GM18498 (cell line): Measurements from ENCODE around the gene MED13.
A peak's percentile ranks its signal among the peaks of the same experiment; 100 is the strongest.

Experiments used
- ATAC-seq: cut with Tn5 transposase; IDR thresholded peaks from one replicate; pipeline ENCODE4 v1.9.1; 2021; ENCODE audit warnings: mild to moderate bottlenecking, moderate library complexity; ENCODE audit not compliant: unreplicated experiment

The MED13 gene

GRCh38 chr17:62064791-62065563, at the start of gene MED13:
MED13 (minus strand) TSS chr17:62065278; CDS start chr17:62065205, 73 bp downstream.
- ATAC-seq, result peak; percentile 34

- ATAC-seq, result no peak
These were observed 47.2 kb upstream of the MED13 start for GRCh38 chr17:62112229-62112628.

- no peak for ATAC-seq
These were observed 46.6 kb upstream of the MED13 start for GRCh38 chr17:62111562-62112171.

GRCh38 chr17:62110923-62111484, 45.9 kb upstream of the MED13 start:
- ATAC-seq, result no peak

- ATAC-seq, result no peak
These were observed 44.8 kb upstream of the MED13 start for GRCh38 chr17:62109924-62110323.

GRCh38 chr17:62109378-62109902, 44.4 kb upstream of the MED13 start:
- peak; percentile 99 for ATAC-seq

GRCh38 chr17:62105861-62106260, 40.8 kb upstream of the MED13 start:
- ATAC-seq, result no peak

- no peak for ATAC-seq
These were observed 40.3 kb upstream of the MED13 start for GRCh38 chr17:62105357-62105756.

GRCh38 chr17:62101515-62101914, 36.4 kb upstream of the MED13 start:
- no peak for ATAC-seq

GRCh38 chr17:62101090-62101489, 36.0 kb upstream of the MED13 start:
- ATAC-seq, result no peak

GRCh38 chr17:62100055-62100454, 35.0 kb upstream of the MED13 start:
- ATAC-seq, result no peak

GRCh38 chr17:62099532-62099931, 34.5 kb upstream of the MED13 start:
- no peak for ATAC-seq

GRCh38 chr17:62098623-62099231, 33.6 kb upstream of the MED13 start:
- ATAC-seq, result peak; percentile 93

- ATAC-seq, result no peak
These were observed 31.3 kb upstream of the MED13 start for GRCh38 chr17:62096401-62096670.

GRCh38 chr17:62094175-62094574, 29.1 kb upstream of the MED13 start:
- ATAC-seq, result no peak

- peak; percentile 92 for ATAC-seq
These were observed 28.4 kb upstream of the MED13 start for GRCh38 chr17:62093188-62094155.

- ATAC-seq, result no peak
These were observed 27.7 kb upstream of the MED13 start for GRCh38 chr17:62092784-62093183.

GRCh38 chr17:62091804-62092203, 26.7 kb upstream of the MED13 start:
- ATAC-seq, result no peak

- ATAC-seq, result no peak
These were observed 25.8 kb upstream of the MED13 start for GRCh38 chr17:62090868-62091267.

GRCh38 chr17:62090021-62090824, 25.1 kb upstream of the MED13 start:
- ATAC-seq, result no peak
